IPS-18c (cell line): Measurements from ENCODE around the gene TOGARAM2.

Experiments
- H3K4me3 ChIP-seq: 2 replicates; pipeline ENCODE4 v1.7.0; 2013; ENCODE audit warnings: low read depth, mild to moderate bottlenecking, low read length, moderate library complexity; ENCODE audit not compliant: insufficient read depth
- H3K9me3 ChIP-seq: one replicate; pipeline ENCODE4 v1.6.1; 2013; ENCODE audit warnings: mild to moderate bottlenecking, low read length, moderate library complexity; ENCODE audit not compliant: control insufficient read depth, insufficient read depth

TOGARAM2 gene

GRCh38 chr2:28991021-28991420, 9.9 kb downstream of the TOGARAM2 start:
- Histone ChIP-seq H3K4me3 (no peak overlapping the region), H3K9me3 (no peaks in the 10 kb centered on the region)

GRCh38 chr2:28991460-28991859, 10.4 kb downstream of the TOGARAM2 start:
- Histone ChIP-seq H3K9me3 (no peaks in the 10 kb centered on the region), H3K4me3 (no peak overlapping the region)

GRCh38 chr2:28993206-28993960, 12.3 kb downstream of the TOGARAM2 start:
- Histone ChIP-seq H3K9me3 (no peaks in the 10 kb centered on the region), H3K4me3 (no peak overlapping the region)

GRCh38 chr2:28994074-28994473, 13.0 kb downstream of the TOGARAM2 start:
- no peak overlapping the region for H3K4me3 ChIP-seq
- H3K9me3 ChIP-seq: no peaks in the 10 kb centered on the region

GRCh38 chr2:28994679-28995078, 13.6 kb downstream of the TOGARAM2 start:
- Histone ChIP-seq H3K4me3 (no peak overlapping the region), H3K9me3 (no peaks in the 10 kb centered on the region)

GRCh38 chr2:28995765-28996750, 15.0 kb downstream of the TOGARAM2 start:
- Histone ChIP-seq H3K4me3 (no peak overlapping the region), H3K9me3 (no peaks in the 10 kb centered on the region)

- Histone ChIP-seq H3K9me3 (no peaks in the 10 kb centered on the region), H3K4me3 (no peak overlapping the region)
These were observed 16.2 kb downstream of the TOGARAM2 start for GRCh38 chr2:28997237-28997846.

GRCh38 chr2:28997847-28998735, 17.0 kb downstream of the TOGARAM2 start:
- no peaks in the 10 kb centered on the region for H3K9me3 ChIP-seq
- H3K4me3 ChIP-seq: no peak overlapping the region

GRCh38 chr2:29000481-29000880, 19.4 kb downstream of the TOGARAM2 start:
- Histone ChIP-seq H3K4me3 (no peak overlapping the region), H3K9me3 (no peaks in the 10 kb centered on the region)

- Histone ChIP-seq H3K4me3 (no peak overlapping the region), H3K9me3 (no peaks in the 10 kb centered on the region)
These were observed 19.9 kb downstream of the TOGARAM2 start for GRCh38 chr2:29000956-29001355.

- Histone ChIP-seq H3K4me3 (no peak overlapping the region), H3K9me3 (no peaks in the 10 kb centered on the region)
These were observed 20.7 kb downstream of the TOGARAM2 start for GRCh38 chr2:29001806-29002205.

GRCh38 chr2:29004755-29005154, 23.7 kb downstream of the TOGARAM2 start:
- Histone ChIP-seq H3K9me3 (no peaks in the 10 kb centered on the region), H3K4me3 (no peak overlapping the region)

- Histone ChIP-seq H3K4me3 (no peak overlapping the region), H3K9me3 (no peaks in the 10 kb centered on the region)
These were observed 24.2 kb downstream of the TOGARAM2 start for GRCh38 chr2:29005331-29005730.

GRCh38 chr2:29006092-29006979, 25.2 kb downstream of the TOGARAM2 start:
- H3K4me3 ChIP-seq: no peak overlapping the region
- H3K9me3 ChIP-seq: no peaks in the 10 kb centered on the region

- H3K9me3 ChIP-seq: no peaks in the 10 kb centered on the region
- H3K4me3 ChIP-seq: no peak overlapping the region
These were observed 25.8 kb downstream of the TOGARAM2 start for GRCh38 chr2:29006980-29007301.

- Histone ChIP-seq H3K9me3 (no peaks in the 10 kb centered on the region), H3K4me3 (no peak overlapping the region)
These were observed 28.2 kb downstream of the TOGARAM2 start for GRCh38 chr2:29009270-29009669.
